Non-pigmented ciliary epithelial cell (primary cell): Measurements from ENCODE around the gene BPIFB1.

Source experiments
- DNase-seq: peaks from one replicate; pipeline ENCODE4 v3.0.0-alpha.2; 2010; ENCODE audit warnings: low read depth

The BPIFB1 gene, protein sequence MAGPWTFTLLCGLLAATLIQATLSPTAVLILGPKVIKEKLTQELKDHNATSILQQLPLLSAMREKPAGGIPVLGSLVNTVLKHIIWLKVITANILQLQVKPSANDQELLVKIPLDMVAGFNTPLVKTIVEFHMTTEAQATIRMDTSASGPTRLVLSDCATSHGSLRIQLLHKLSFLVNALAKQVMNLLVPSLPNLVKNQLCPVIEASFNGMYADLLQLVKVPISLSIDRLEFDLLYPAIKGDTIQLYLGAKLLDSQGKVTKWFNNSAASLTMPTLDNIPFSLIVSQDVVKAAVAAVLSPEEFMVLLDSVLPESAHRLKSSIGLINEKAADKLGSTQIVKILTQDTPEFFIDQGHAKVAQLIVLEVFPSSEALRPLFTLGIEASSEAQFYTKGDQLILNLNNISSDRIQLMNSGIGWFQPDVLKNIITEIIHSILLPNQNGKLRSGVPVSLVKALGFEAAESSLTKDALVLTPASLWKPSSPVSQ

GRCh38 chr20:33282991-33283555 lies at the start of gene BPIFB1:
BPIFB1 (plus strand) TSS chr20:33283214; CDS start chr20:33286074, 2,860 bp downstream.
- DNase-seq = no peak

DNA sequence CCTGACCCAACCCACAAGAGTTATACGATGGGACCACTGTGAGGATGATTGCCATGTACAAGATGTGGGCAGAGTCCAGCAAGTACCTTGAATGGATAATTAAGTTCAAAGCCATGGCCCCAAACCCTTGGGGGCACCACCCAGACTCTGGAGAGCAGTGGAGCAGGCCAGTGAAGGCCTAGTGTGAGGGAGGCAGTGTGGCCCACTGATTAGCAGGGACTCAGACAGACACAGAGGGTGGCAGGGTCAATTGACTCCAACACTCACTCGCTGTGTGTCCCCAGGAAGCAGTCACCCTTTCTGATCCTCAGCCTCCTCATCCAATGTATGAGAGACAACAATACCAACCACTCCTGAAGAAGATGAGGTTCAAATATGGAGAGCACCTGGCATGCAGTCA lies 49.0 kb upstream of the BPIFB1 start:
- DNase-seq = no peak

DNA sequence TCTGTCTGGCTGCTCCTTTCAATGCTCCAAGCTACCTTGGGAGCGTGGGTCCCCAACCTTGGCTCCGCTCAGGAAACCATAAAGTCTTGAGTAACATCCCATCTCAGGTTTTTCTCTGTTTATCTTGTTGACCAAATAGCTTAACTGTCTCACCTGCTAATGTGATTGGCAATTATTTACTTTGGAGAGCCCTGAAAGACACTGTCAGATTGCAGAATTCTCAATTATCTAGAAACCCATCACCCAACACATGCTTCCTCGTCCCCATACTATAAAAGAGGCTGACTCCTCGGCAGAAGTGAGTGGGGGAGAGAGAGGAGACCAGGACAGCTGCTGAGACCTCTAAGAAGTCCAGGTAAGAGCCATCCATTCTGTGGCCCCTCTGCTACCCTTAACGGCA lies 47.3 kb upstream of the BPIFB1 start, which contains the start of gene BPIFA1:
BPIFA1 (plus strand) TSS at position 301 of the 400 bp plus-strand sequence. CDS start 1,716 bp downstream, outside the sequence.
- DNase-seq = no peak

DNA sequence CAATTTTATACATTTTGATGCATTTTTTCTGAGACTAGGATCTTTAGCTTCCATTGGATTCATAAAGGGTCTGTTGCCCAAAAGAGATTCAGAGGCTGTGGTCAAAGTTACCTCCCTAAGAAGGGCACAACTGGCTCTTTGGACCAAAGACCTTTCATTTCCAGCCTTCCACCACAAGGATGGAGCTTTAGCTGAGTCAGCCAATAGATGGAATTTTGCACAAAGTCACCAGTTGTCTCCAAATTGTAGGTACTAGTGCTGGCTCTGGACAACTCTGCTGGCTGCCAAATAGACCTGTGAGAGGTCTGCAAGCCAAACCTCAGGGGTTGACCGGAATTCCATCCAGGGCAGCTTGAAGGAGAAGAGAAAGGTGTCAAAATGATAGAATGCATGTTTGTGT lies 46.7 kb upstream of the BPIFB1 start:
- no peak for DNase-seq

GRCh38 chr20:33237989-33238388 lies 45.0 kb upstream of the BPIFB1 start:
- no peak for DNase-seq

GRCh38 chr20:33239418-33239817 lies 43.6 kb upstream of the BPIFB1 start:
- no peak for DNase-seq

DNA sequence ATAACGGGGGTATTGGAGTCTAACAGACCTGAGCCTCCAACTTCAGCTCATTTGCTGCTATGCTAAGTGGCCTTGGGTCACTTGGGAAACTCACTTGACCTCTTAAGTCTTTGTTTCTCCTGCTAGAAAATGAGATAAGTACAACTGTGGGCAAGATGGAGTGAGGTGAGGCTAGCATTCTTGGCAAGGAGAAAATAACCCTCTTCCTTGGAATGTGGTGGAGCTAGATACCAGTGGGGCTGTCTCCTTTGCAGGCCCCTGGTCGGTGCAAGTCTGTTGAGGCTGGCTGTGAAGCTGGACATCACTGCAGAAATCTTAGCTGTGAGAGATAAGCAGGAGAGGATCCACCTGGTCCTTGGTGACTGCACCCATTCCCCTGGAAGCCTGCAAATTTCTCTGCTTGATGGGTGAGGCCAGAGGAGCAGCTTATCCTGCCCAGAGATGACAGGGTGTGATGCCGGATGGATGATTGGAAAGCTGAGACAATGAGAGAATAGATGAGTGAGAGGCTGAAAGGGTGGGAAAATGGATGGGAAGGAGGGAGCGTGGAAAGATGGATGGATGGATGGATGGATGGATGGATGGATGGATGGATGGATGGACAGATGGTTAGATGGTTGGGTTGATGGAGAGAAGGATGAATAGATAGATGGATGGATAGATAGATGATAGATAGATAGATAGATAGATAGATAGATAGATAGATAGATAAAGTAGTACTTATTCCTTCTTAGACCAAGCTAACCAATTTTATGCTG lies 42.9 kb upstream of the BPIFB1 start:
- no peak for DNase-seq

GRCh38 chr20:33240923-33241322 lies 42.1 kb upstream of the BPIFB1 start:
- no peak for DNase-seq

- no peak for DNase-seq
Observed at GRCh38 chr20:33242319-33243100, 40.5 kb upstream of the BPIFB1 start.

DNA sequence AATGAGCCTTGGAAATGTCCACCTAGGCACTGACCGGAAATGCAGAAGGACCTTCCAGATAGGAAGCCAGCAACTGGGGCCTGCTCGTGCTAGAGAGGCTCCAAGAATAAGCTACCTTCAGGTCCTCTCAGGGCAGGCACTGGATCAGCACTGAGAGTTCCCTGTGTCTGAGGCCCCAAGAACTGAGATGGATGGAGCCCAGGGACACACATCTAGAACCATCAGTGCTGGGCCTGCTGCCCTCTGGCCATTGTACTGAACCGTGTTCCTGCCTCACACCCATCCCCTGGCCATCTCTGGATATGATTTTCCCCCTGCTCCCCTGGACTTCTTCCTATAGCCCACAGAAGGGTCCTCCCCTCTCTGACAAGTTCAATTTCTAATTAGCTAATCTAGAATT lies 36.9 kb upstream of the BPIFB1 start:
- DNase-seq = no peak

GRCh38 chr20:33249456-33249855 lies 33.6 kb upstream of the BPIFB1 start:
- no peak for DNase-seq

DNA sequence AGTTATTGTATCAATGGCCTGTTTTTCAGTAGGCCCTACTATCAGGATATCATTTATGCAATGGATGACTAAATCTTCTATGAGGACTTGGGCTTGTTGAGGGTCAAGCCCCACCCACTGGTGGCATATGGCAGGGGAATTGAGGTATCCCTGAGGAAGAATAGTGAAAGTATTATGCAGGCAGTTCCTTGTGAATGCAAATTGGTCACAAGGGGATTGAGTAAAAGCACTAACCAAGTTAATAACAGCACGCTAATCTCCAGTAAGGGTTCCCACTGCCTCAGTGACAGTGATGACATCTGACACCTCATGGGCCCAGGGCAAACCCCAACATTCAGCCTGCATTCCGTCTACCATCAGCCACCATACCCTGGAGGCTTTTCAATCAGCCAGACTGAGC lies 32.3 kb upstream of the BPIFB1 start:
- DNase-seq = no peak

- DNase-seq = no peak
Observed at GRCh38 chr20:33251496-33251895, 31.5 kb upstream of the BPIFB1 start.

DNA sequence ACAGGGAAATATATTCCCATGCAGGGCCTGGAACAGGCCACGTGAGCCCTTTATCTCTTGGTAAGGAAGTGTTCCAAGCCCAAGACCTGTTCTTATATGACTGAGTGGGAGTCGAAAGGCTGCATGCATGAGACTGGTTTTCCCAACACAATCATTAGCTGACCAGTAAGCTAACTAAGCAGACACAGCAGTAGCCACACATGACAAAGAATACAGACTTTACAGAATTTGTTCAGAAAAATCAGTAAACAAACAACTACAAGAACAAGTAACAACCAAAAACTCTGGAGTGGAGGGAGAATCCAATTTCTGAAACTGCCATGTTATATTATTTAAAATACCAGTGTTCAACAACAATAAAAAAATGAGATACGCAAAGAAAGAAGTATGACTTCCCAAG lies 30.6 kb upstream of the BPIFB1 start:
- no peak for DNase-seq

DNA sequence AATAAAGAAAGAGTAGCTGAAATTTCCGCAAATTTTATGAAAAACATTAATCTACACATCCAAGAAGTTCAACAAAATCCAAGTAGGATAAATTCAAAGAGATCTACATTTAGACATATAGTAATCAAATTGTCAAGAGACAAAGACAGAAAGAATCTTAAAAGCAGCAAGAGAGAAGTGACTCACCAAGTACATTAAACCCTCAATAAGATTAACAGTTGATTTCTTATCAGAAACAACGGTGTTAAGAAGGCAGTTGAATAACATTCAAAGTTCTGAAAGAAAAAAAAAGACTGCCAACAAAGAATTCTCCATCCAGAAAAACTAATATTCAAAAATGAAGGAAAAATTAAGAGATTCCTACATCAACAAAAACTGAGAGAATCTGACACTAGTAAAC lies 28.0 kb upstream of the BPIFB1 start:
- DNase-seq = no peak

GRCh38 chr20:33257237-33257636 lies 25.8 kb upstream of the BPIFB1 start:
- DNase-seq = no peak

DNA sequence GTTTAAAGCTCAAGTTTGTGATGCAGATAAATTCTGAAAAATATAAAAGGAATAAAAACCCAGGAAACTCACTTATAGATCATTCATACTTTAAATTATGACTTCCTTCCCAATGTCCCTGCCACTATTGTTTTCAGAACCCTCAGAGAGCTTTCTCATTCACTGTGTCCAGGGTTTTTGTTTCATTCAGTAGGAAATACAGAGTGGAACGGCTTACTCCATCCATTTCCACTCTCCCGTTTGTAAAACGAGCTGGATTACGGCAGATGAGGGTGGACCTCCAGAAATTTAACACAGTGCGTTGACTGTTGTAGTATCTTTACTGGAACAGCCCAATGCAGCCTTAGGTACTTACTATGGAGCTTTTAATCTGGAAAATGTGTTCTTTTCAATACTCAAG lies 23.6 kb upstream of the BPIFB1 start:
- no peak for DNase-seq

DNA sequence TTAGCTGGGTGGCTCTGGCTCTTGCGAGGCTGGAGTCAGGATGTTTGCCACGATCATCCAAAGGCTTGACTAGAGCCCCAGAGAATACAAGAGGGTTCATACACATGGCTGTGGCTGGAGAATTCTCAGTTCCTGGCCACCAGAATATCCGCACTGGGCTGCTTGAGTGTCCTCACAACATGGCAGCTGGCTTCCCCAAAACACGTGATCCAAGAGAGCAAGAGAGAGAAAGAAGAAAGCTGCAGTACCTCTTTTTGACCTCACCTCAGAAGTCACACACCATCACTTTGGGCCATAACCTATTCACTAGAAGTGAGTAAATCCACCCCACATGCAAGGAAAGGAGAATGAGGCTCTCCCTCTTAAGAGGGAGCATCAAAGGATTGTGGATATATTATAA lies 21.5 kb upstream of the BPIFB1 start:
- DNase-seq = no peak

- peak; percentile 18 for DNase-seq
Observed at GRCh38 chr20:33262658-33263065, 20.4 kb upstream of the BPIFB1 start.

- DNase-seq = no peak
Observed at GRCh38 chr20:33263784-33264183, 19.2 kb upstream of the BPIFB1 start.

- no peak for DNase-seq
Observed at GRCh38 chr20:33267701-33268100, 15.3 kb upstream of the BPIFB1 start.
